ENCODE measurements around the gene NUDT2. TPM values are rescaled to one million over a fixed set of nuclear protein-coding genes. Genes with fewer than 3 reads are reported as not detected.

NUDT2 gene
- total RNA-seq, 1 donor from 2014 or later: 26.7 TPM

DNA sequence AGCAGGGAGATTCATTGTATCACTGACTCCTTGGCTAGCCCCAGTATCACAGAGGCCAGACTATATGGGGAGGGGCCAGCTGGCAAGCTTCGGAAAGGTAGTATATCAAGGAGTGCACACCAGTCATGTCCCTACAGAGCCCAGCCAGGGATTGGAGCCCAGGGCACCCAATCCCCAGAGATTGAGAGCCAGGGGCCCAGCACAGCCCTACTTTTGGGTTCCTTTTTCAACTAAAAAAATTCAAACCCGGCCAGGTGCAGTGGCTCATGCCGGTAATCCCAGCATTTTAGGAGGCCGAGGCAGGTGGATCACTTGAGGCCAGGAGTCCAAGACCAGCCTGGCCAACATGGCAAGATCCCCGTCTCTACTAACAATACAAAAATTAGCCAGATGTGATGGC, 52.7 kb downstream of the NUDT2 start:
- intact Hi-C loops (cut with micrococcal nuclease): no loop called here

DNA sequence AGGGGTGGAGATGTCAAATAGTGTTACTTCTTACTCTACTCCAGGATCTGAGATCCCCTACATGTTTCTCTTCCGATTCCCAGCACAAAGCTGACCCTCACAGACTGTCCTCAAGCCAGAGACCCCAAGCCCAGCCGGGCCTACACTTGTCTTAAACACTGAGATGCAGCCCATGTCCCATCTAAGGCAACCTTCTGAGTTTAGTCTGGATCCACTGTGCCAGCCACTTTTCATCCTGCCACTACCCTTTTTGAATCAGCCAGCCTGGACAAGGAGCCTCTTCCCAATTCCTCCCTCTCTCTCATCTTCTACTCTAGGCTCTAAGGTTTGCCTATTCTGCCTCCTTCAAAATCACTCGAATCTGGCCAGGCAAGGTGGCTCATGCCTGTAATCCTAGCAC, 53.5 kb downstream of the NUDT2 start:
- intact Hi-C loops (cut with micrococcal nuclease): no loop called here

DNA sequence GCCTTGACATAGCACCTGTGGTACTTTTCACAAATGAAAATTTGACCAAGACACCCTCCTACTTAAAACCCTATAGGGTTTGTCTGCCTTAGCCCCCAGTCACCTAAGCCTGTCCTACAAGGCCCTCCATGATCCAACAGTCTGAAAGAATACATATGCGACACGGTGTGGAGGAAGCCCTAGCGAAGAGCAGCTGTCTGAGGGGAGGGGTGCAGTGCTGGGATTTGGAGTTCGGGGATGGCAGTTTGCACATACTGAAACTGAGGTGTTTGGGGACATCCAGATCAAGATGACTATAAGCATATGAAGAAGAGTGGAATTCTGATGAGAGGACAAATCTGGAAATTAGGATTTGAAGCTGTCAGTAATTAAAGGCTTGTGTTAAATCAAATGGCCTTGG, 54.5 kb downstream of the NUDT2 start:
- intact Hi-C loops (cut with micrococcal nuclease): no loop called here

DNA sequence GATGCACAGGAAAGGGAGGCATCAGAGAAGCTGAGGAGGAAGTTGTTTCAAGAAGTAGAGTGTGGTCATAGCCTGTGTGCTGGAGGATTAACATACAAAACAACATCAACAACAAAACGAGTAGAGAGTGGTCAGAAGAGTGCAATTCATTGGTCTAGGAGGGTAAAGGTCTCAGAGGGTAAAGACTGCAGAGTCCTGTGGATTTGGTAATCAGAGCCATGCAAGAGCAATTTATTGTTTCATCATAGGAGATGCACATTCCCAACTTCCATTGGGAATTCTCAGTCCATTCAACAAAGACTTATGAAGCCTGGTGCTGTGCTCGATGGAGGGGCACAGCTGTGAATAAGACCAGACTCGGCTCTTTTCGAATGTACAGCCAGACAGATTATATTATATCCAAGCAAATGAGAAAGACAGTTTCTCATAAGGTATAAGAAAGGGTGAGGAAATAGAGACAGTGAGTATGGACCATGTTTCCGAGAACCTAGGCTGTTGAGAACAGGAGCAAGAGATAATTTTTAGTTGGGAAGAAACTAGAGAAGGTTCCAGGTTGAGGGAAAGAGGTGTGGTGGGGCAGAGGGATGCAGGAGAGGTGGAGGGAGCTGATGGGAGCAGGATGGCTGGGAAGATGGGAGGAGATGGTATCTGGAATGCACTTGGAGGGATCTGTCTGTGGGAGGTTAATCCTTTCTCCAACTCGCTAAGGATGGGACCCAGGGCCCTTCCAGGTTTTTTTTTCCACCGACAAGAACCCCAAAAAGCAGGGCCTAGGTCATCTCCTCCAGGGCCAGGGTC, 55.2 kb downstream of the NUDT2 start:
- intact Hi-C loops (cut with micrococcal nuclease): no loop called here

DNA sequence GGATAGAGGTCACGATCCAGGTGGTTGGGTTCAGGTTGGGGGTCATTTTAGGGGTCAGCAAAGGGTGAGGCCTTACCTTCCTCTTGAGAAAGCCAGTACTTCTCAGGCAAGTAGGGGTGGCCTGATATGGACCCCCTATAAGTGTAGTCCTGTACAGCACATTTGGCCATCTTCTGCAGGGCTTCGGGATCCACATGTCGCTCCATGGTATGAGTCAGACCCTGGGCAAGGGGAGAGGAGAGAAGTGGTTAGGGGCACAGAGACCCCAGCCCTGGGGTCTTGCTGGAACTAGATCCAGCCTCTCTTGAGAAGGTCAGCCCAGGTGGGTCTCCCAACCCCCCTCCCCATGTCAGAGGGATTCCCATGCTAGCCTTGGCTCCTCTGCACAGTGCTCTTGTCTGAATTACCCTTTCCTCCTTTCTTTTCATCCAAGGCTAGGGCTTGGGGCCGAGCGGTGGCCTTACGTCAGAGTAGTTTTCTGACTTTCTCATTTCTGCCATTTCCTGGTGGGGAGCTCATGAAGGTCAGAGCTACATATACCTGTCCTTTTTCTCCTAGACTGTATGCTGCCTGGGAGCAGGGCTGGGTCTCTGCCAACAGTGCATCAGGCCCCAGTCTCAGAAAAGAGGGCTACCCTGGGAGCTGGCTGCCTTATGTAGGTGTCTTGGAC, 56.3 kb downstream of the NUDT2 start:
- intact Hi-C loops (cut with micrococcal nuclease): no loop called here

DNA sequence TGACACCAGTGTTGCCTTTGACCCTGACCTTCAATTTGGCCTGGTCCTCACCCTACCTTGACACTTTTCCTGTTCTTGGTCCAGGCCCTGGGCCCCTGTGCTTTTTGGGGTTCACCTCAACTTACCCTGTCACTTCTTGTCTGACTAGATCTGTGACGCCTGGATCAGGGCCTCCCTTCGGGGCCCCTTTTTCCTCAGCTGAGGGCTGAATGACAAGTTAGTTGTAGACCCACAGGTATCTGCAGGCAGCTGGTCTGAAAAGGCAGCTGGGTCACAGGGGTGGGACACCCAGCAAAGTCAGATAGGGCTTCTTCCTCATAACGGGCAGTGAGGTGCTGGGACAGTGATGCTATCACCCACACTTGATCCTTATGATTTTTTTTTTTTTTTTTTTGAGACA, 57.3 kb downstream of the NUDT2 start:
- intact Hi-C loops (cut with micrococcal nuclease): no loop called here

DNA sequence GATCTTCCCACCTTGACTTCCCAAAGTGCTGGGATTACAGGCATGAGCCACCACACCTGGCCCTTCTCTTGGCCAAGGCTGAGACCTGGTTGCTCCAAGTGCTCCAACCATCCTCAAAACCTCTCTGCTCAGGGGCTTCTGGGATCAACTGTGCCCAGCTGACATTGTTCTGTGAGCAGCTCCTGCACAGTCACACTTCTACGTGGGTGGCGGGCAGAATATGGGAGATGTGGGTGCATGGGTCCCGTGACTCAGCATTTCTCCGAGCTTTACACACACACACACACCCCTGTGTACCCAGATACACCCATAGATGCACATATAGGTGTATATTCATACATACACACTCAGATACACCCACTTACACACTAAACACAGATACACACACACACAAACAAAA, 57.9 kb downstream of the NUDT2 start:
- intact Hi-C loops (cut with micrococcal nuclease): no loop called here

DNA sequence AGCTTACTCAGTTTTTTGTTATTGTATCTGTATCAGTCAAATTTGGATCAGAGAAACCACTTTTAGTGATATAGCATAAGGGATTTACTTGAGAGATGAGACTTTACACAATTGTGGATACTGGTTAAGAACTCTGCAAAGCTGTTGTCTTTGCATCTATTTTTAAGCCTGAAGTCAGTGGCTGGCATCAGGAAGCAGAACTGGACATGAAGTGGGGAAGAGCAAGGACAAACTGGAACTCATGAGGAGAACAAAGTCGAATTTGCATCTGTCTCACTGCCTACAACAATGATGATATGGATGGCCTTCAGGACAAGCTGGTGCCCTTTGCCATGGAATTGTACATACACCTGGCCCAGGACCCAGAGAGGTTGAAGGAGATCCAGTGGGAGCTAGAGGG, 63.1 kb downstream of the NUDT2 start:
- intact Hi-C loops (cut with micrococcal nuclease): no loop called here

Other genes with a start within 250 kb of the NUDT2 start
- 39.7 and 45.7 TPM in 2 replicates for gene DCAF12, start 202.9 kb upstream of the NUDT2 start, total RNA-seq
- gene UBAP1, start 150.5 kb upstream of the NUDT2 start, total RNA-seq: 35.2 and 38.6 TPM in 2 replicates
- 5.3 and 6.0 TPM in 2 replicates for gene KIF24, start 301 bp upstream of the NUDT2 start, total RNA-seq
- gene MYORG, start 47.3 kb downstream of the NUDT2 start, total RNA-seq: 1.2 and 1.7 TPM in 2 replicates
- 16.6 and 19.0 TPM in 2 replicates for gene FAM219A, start 129.0 kb downstream of the NUDT2 start, total RNA-seq
- gene DNAI1, start 129.2 kb downstream of the NUDT2 start, total RNA-seq: not detected in 2 replicates
- gene ENHO, start 193.4 kb downstream of the NUDT2 start, total RNA-seq: 0.20 TPM in 1 of 2 replicates, not detected in the other

Measured in T-helper 1 cell treated with Interleukin-12 subunit alpha and Interleukin-12 subunit beta and Interleukin-4 antibody, amounts not matched to agents 30 ng/mL and 1 ng/mL, for 36 hours (primary cell).